ENCODE measurements around the gene MAN1B1.

MAN1B1 gene

DNA sequence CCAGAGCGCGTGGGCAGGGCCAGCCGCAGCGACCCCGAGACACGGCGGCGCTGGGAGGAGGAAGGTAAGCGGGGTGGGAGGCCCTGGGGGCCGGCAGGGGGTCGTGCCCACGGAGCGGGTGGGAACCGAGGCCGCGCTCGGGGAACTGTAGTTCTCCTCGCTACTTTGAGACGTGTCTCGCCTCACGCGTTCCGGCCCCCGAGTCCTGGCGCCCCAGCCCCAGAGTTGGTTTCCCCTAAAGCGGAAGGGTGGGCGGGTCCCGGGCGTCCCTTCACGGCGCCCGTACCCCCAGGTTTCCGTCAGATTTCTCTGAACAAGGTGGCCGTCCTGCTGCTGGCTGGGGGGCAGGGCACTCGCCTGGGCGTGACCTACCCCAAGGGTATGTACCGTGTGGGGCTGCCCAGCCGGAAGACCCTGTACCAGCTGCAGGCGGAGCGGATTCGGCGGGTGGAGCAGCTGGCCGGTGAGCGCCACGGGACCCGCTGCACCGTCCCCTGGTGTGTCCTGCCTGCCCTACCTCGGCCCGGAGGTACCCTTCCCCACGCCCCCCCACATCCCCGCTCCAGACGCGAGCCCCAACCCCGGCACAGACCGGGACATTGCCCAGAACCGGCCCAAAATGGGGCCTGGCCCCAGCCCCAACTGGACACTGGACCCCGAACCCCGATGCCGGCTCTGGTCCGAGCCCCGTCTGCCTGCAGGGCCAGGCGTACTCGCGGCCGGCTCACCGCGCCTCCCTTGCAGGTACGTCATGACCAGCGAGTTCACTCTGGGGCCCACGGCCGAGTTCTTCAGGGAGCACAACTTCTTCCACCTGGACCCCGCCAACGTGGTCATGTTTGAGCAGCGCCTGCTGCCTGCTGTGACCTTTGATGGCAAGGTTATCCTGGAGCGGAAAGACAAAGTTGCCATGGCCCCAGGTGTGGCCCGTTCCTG, 8.8 kb upstream of the MAN1B1 start:
- no peak for DNase-seq (ENCODE audit: low spot score)
- POLR2A ChIA-PET (ENCODE audit: low non-redundant PET): no interaction called here
- TF ChIP-seq, protein P1, sequence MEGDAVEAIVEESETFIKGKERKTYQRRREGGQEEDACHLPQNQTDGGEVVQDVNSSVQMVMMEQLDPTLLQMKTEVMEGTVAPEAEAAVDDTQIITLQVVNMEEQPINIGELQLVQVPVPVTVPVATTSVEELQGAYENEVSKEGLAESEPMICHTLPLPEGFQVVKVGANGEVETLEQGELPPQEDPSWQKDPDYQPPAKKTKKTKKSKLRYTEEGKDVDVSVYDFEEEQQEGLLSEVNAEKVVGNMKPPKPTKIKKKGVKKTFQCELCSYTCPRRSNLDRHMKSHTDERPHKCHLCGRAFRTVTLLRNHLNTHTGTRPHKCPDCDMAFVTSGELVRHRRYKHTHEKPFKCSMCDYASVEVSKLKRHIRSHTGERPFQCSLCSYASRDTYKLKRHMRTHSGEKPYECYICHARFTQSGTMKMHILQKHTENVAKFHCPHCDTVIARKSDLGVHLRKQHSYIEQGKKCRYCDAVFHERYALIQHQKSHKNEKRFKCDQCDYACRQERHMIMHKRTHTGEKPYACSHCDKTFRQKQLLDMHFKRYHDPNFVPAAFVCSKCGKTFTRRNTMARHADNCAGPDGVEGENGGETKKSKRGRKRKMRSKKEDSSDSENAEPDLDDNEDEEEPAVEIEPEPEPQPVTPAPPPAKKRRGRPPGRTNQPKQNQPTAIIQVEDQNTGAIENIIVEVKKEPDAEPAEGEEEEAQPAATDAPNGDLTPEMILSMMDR (conservative IDR thresholded peaks at IDR 0.05; ENCODE audit: low read depth): no peak
- CTCF ChIA-PET: interaction anchor here (1.6 to 2.1 kb wide), 2 partner anchors 10 to 32 kb away, joined by 7 to 12 read pairs; partner anchors contain the start of gene NPDC1
- H3K27ac ChIP-seq: peak overlapping the region; percentile 97

DNA sequence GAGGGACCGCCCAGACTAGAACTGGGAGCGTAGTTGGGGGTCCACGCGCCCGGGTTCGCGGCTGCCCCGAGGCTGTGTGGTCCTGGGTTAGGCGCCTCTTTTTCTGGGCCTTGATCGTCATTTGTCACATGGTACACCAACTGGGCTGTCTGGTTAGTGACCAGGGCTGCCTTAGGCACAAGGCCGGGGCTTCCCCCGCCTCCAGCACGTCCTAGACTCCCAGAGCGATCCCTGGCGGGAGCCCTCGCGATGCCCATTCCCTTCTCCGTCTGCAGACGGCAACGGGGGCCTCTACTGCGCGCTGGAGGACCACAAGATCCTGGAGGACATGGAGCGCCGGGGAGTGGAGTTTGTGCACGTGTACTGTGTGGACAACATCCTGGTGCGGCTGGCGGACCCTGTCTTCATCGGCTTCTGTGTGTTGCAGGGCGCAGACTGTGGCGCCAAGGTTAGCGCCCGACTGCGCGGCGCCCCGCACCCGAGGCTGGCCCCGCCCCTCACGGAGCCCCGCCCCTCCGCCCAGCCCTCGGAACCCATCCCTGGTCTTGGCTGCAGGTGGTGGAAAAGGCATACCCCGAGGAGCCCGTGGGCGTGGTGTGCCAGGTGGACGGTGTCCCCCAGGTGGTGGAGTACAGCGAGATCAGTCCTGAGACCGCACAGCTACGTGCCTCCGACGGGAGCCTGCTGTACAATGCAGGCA, 7.9 kb upstream of the MAN1B1 start:
- ChIA-PET CTCF (interaction anchor here (1.1 to 1.4 kb wide), 2 partner anchors 11 to 15 kb away, joined by 3 to 6 read pairs; no protein-coding TSS in a partner anchor), POLR2A (ENCODE audit: low non-redundant PET) (no interaction called here)
- peak overlapping the region; percentile 97 for H3K27ac ChIP-seq
- TF ChIP-seq, protein P1 (conservative IDR thresholded peaks at IDR 0.05; ENCODE audit: low read depth): no peak
- DNase-seq (ENCODE audit: low spot score): no peak

DNA sequence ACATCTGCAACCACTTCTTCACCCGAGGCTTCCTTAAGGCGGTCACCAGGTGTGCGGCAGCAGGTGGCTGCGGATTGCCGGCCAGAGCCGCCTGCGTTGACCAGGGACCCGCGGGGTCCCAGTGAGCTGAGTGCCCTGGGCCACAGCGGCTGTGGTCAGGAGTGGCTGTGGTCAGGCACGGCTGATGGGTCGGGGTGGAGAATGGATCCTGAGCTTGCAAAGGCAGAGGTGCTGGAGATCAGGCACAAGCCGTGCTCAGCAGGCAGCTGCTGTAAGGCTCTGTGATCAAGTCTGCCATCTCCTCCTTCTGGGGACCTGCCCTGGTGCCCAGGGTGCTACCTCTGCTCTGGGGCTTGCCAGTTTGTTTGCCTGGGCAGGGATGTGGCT, 7.4 kb upstream of the MAN1B1 start:
- TF ChIP-seq, protein P1 (conservative IDR thresholded peaks at IDR 0.05; ENCODE audit: low read depth): no peak
- CTCF ChIA-PET: interaction anchor here (1.1 to 1.7 kb wide), 3 partner anchors 11 to 33 kb away, joined by 3 to 6 read pairs (median 6); partner anchors contain the start of gene NPDC1
- DNase-seq (ENCODE audit: low spot score): no peak
- POLR2A ChIA-PET (ENCODE audit: low non-redundant PET): no interaction called here
- H3K27ac ChIP-seq: peak overlapping the region; percentile 97

DNA sequence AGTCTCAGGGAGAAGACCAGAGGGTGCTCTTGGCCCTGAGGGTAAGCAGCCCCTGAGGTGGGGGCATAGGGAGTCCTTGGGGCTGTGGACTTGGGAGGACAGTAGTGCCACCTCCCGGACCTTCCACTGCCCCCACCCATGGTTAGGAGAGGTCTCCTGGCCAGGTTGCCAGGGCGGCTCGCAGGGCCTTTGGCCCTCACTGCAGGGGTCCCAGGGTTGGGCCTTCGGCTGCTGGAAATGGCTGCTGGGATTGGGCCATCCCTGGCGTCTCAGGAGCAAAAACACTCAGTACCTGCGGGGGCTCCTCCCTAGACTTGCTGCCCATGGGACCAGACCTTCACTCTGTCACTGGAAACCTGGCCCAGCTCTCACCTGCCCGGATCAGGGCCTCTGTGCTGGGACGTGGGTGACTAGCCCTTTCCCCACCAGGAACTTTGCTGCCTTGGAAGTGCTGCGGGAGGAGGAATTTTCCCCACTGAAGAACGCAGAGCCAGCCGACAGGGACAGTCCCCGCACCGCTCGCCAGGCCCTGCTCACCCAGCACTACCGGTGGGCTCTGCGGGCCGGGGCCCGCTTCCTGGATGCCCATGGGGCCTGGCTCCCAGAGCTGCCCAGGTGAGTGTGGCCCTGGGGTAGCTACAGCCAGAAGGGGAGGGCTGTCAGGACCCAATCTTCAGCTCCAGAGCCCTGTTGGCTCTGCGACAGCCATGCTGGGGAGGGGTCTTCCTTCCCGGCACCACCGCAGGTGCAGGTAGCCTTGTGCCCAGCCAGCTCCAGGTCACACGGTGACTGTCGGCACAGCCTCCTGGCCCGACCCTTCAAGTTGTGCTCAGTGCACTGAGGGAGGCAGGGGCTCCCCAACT, 6.3 kb upstream of the MAN1B1 start:
- TF ChIP-seq, protein P1 (conservative IDR thresholded peaks at IDR 0.05; ENCODE audit: low read depth): no peak
- DNase-seq (ENCODE audit: low spot score): no peak
- H3K27ac ChIP-seq: peak overlapping the region; percentile 97
- CTCF ChIA-PET: interaction anchor here (0.6 to 1.9 kb wide), 3 partner anchors 34 to 156 kb away, joined by 3 to 6 read pairs (median 5); partner anchors contain the start of gene NPDC1
- POLR2A ChIA-PET (ENCODE audit: low non-redundant PET): no interaction called here

DNA sequence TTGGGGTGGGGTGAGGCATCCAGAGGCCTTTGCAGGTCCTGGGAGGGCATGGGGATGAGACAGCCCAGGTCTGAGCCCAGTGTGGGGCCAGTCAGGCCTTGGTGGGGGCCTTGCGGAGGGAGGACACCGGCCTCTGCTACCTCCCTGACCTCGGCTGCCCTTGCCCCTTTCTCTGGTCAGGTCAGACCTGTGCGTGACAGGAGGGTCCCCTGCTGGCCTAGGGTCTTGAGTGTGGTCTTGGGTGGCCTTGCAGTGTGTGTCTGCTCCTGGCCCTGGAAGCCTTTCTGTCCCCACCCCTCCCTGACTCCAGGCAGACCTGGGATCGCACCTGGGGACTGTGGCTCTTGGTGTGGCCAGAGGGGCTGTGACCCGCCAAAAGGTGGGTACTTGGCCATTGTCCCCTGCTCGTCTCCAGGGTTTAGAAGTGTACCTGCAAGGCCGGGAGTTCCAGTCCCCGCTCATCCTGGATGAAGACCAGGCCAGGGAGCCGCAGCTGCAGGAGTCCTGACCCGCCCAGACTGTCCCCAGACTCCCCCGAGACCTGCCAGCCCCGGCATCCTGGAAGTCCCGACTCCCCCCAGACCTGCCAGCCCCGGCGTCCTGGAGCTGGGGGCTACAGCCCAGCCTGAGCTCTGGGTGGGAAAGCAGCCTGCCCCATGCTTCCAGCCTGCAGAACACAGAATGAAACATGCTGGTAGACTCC, 4.4 kb upstream of the MAN1B1 start:
- ChIA-PET POLR2A (ENCODE audit: low non-redundant PET) (no interaction called here), CTCF (interaction anchor here (0.5 to 2.5 kb wide), 7 partner anchors 12 to 174 kb away, joined by 3 to 15 read pairs (median 5); partner anchors contain the start of genes NPDC1 and SAPCD2)
- DNase-seq (ENCODE audit: low spot score): no peak
- TF ChIP-seq, protein P1 (conservative IDR thresholded peaks at IDR 0.05; ENCODE audit: low read depth): no peak
- H3K27ac ChIP-seq: peak overlapping the region; percentile 97

Data from RWPE1 (cell line).